Stomach (tissue), 9 donors: ENCODE data around the gene GCAT. TPM values are rescaled to one million over a fixed set of nuclear protein-coding genes. Genes with fewer than 3 reads are reported as not detected.
A peak's percentile ranks its signal among the peaks of the same experiment; 100 is the strongest.

Experiments used
- DNase-seq, 2 donors: peaks; one replicate each; pipeline versions ENCODE4 v3.0.0 to v3.0.0-alpha.2; 2013 to 2019
- H3K27ac ChIP-seq, 5 donors: fragments of 200-600 bp in 4 of 5; sonication (generic) in 4 of 5; one replicate each; pipeline ENCODE4 v1.5.1; 2013 to 2019; ENCODE audit warnings: mild to moderate bottlenecking in 1 of 5, moderate library complexity in 1 of 5
- H3K27me3 ChIP-seq, 3 donors: fragments of 200-600 bp; sonication (generic); one replicate each; pipeline ENCODE4 v1.5.1; 2017 to 2019; ENCODE audit warnings: mixed run types in 1 of 3
- H3K36me3 ChIP-seq, 4 donors: fragments of 200-600 bp; sonication (generic); 1 replicate in 3 of 4; 2 replicates in 1 of 4; pipeline ENCODE4 v1.5.1; 2016 to 2019
- H3K4me1 ChIP-seq, 4 donors: fragments of 200-600 bp; sonication (generic); one replicate each; pipeline ENCODE4 v1.5.1; 2016 to 2019
- H3K4me3 ChIP-seq, 4 donors: fragments of 200-600 bp; sonication (generic) in 3 of 4; one replicate each; pipeline ENCODE4 v1.5.1; 2016 to 2019; ENCODE audit warnings: mild to moderate bottlenecking in 1 of 4
- H3K9me3 ChIP-seq, 4 donors: fragments of 200-600 bp; sonication (generic); one replicate each; pipeline ENCODE4 v1.5.1; 2016 to 2019
- CTCF ChIP-seq, 7 experiments: fragments of 450-650 bp in 4 of 7; fragments of 200-600 bp in 3 of 7; sonication (generic) in 3 of 7; IDR thresholded peaks; one replicate each; pipeline ENCODE4 v1.5.1; 2016 to 2019; ENCODE audit warnings: antibody characterized with exemption in 7 of 7, control low read depth in 2 of 7, mild to moderate bottlenecking in 1 of 7
- EP300 ChIP-seq: sonication (generic); formaldehyde crosslinking; IDR thresholded peaks from one replicate; pipeline ENCODE4 v1.6.1; 2017; ENCODE audit warnings: antibody characterized with exemption
- POLR2A ChIP-seq, 4 donors: fragments of 450-650 bp; IDR thresholded peaks; one replicate each; pipeline ENCODE4 v1.6.1; 2016; ENCODE audit warnings: antibody characterized with exemption in 4 of 4, control low read depth in 2 of 4, mild to moderate bottlenecking in 1 of 4, moderate library complexity in 1 of 4
- POLR2AphosphoS5 ChIP-seq, 3 donors: sonication (generic); formaldehyde crosslinking; IDR thresholded peaks; one replicate each; pipeline ENCODE4 v1.6.1; 2016; ENCODE audit warnings: antibody characterized with exemption in 3 of 3
- whole genome bisulfite sequencing, 5 donors: extraction: QIAGEN DNeasy Blood & Tissue Kit in 3 of 5; methylation state at CpG; one replicate each; pipeline versions ENCODE4 v1.1.5 to v1.1.7; 2013 to 2018; 5-methylcytosine and 5-hydroxymethylcytosine counted together
- intact Hi-C: fragments of 100-400 bp; cut with DNase I; formaldehyde crosslinking; loops from one replicate; pipeline ENCODE4 v1.15.1; 2023; ENCODE audit warnings: low total_unique reads
- polyA plus RNA-seq, 3 donors: library from polyadenylated mRNA; stranded (reverse); fragments of 200-250 nt; gene quantifications; one replicate each; pipeline ENCODE4 v1.2.3, GENCODE V29; 2013
- total RNA-seq, 5 donors: library from RNA; depleted of rRNA; stranded (reverse); fragments of >200 nt; gene quantifications; one replicate each; pipeline versions ENCODE4 v1.1.0 to v1.2.3, GENCODE V29; 2014 to 2016
- donor health status: healthy with polysubstance abuse.
- donor health status: Bipolar disorder and iron deficiency.
- donor health status: healthy.

GCAT gene
- total and polyA plus RNA-seq, 8 donors = 0.45 to 158 (median 23.4) TPM; not detected in 1

GRCh38 chr22:37804352-37804880, 3.3 kb upstream of the GCAT start:
- H3K9me3 ChIP-seq = no peaks in the 10 kb centered on the region
- no peaks in the 10 kb centered on the region for H3K36me3 ChIP-seq
- peaks cover 0 to 7% (median 0%) of the 10 kb centered on the region in 3 donors for H3K27me3 ChIP-seq
- WGBS, 5 donors = 4 to 17% (median 8%) methylated on average over 8 to 28 of the region's 29 CpGs
- intact Hi-C loops = no loop called here
- peak in 1 of 2 donors; percentile 58 for DNase-seq
- TF ChIP-seq EP300 = no peak
- peaks cover 35 to 76% (median 70%) of the 10 kb centered on the region in 4 donors for H3K4me1 ChIP-seq
- peak overlapping the region; percentile 89 to 95 (median 90) for H3K27ac ChIP-seq
- peak overlapping the region; percentile 53 to 62 (median 57) for H3K4me3 ChIP-seq

GRCh38 chr22:37804881-37805809, 2.6 kb upstream of the GCAT start:
- Histone ChIP-seq H3K27ac (peak overlapping the region; percentile 89 to 95 (median 90)), H3K36me3 (peaks cover 0 to 5% (median 0%) of the 10 kb centered on the region in 4 donors), H3K4me3 (peak overlapping the region; percentile 53 to 62 (median 57)), H3K4me1 (peaks cover 35 to 77% (median 73%) of the 10 kb centered on the region in 4 donors), H3K9me3 (no peaks in the 10 kb centered on the region), H3K27me3 (peaks cover 0 to 7% (median 0%) of the 10 kb centered on the region in 3 donors)
- TF ChIP-seq POLR2A (IDR thresholded peaks at IDR 0.05) (peak in 2 of 4 donors; percentile 59 to 76), CTCF (IDR thresholded peaks at IDR 0.05) (no peak), POLR2AphosphoS5 (IDR thresholded peaks at IDR 0.05) (peak; percentile 91 to 98 (median 98)), EP300 (no peak)
- DNase-seq = peak; percentile 92 to 97
- intact Hi-C loops = no loop called here
- WGBS, 5 donors = 0 to 20% (median 2%) methylated on average over 9 to 87 of the region's 87 CpGs

- peaks cover 0 to 5% (median 0%) of the 10 kb centered on the region in 4 donors for H3K36me3 ChIP-seq
- H3K27ac ChIP-seq = peak overlapping the region; percentile 89 to 95 (median 90)
- H3K4me1 ChIP-seq = peaks cover 35 to 77% (median 74%) of the 10 kb centered on the region in 4 donors
- H3K27me3 ChIP-seq = peaks cover 0 to 7% (median 0%) of the 10 kb centered on the region in 3 donors
- H3K9me3 ChIP-seq = no peaks in the 10 kb centered on the region
- WGBS, 5 donors = 18 to 33% (median 22%) methylated on average over 6 to 10 of the region's 10 CpGs
- intact Hi-C loops = no loop called here
- no peak for DNase-seq
- H3K4me3 ChIP-seq = peak overlapping the region; percentile 53 to 62 (median 57)
- no peak for TF ChIP-seq POLR2A (IDR thresholded peaks at IDR 0.05)
- no peak for TF ChIP-seq CTCF (IDR thresholded peaks at IDR 0.05)
- no peak for TF ChIP-seq EP300
- no peak for TF ChIP-seq POLR2AphosphoS5 (IDR thresholded peaks at IDR 0.05)
Observed at GRCh38 chr22:37805810-37806277, 1.9 kb upstream of the GCAT start.

- 1 to 4% (median 2%) methylated on average over 18 to 19 of the region's 19 CpGs for WGBS, 5 donors
- peak overlapping the region; percentile 53 to 62 (median 57) for H3K4me3 ChIP-seq
- no peaks in the 10 kb centered on the region for H3K9me3 ChIP-seq
- H3K27ac ChIP-seq = peak overlapping the region; percentile 73 to 91 (median 90)
- DNase-seq = peak; percentile 38 to 72
- intact Hi-C loops = no loop called here
- H3K27me3 ChIP-seq = peaks cover 0 to 7% (median 0%) of the 10 kb centered on the region in 3 donors
- H3K4me1 ChIP-seq = peaks cover 35 to 75% (median 72%) of the 10 kb centered on the region in 4 donors
- TF ChIP-seq POLR2A (IDR thresholded peaks at IDR 0.05) (peak in 1 of 4 donors; percentile 27), POLR2AphosphoS5 (IDR thresholded peaks at IDR 0.05) (no peak)
- H3K36me3 ChIP-seq = peaks cover 0 to 5% (median 0%) of the 10 kb centered on the region in 4 donors
Observed at GRCh38 chr22:37806409-37807333, 1.1 kb upstream of the GCAT start.
